H9 (cell line): ENCODE measurements around the gene THOP1. TPM values are rescaled to one million over a fixed set of nuclear protein-coding genes. Genes with fewer than 3 reads are reported as not detected.

Source experiments
- DNase-seq: peaks from one replicate; pipeline ENCODE4 v3.0.0-alpha.2; 2017
- H2AFZ ChIP-seq: one replicate; pipeline ENCODE4 v1.6.1; 2013; ENCODE audit warnings: mild to moderate bottlenecking, low read length, control low read depth, moderate library complexity
- H2AK5ac ChIP-seq: 2 replicates; pipeline ENCODE4 v1.6.1; 2013; ENCODE audit warnings: low read length, control low read depth, mixed read lengths; ENCODE audit not compliant: insufficient read length
- H2BK120ac ChIP-seq: one replicate; pipeline ENCODE4 v1.6.1; 2013; ENCODE audit warnings: low read depth, mild to moderate bottlenecking, low read length, control low read depth, inconsistent platforms; ENCODE audit not compliant: poor library complexity, severe bottlenecking
- H2BK12ac ChIP-seq: 2 replicates; pipeline ENCODE4 v1.6.1; 2013; ENCODE audit warnings: low read length, control low read depth, mixed read lengths, low read depth; ENCODE audit not compliant: insufficient read length
- H2BK15ac ChIP-seq: 2 replicates; pipeline ENCODE4 v1.6.1; 2013; ENCODE audit warnings: low read depth, low read length, control low read depth
- H2BK20ac ChIP-seq: one replicate; pipeline ENCODE4 v1.6.1; 2013; ENCODE audit warnings: low read depth, mild to moderate bottlenecking, low read length, control low read depth, inconsistent platforms; ENCODE audit not compliant: poor library complexity, severe bottlenecking
- H2BK5ac ChIP-seq: 2 replicates; pipeline ENCODE4 v1.6.1; 2013; ENCODE audit warnings: low read length, control low read depth, mixed read lengths; ENCODE audit not compliant: insufficient read length
- H3K14ac ChIP-seq: 2 replicates; pipeline ENCODE4 v1.6.1; 2013; ENCODE audit warnings: low read length, control low read depth; ENCODE audit not compliant: insufficient read depth
- H3K18ac ChIP-seq: 2 replicates; pipeline ENCODE4 v1.6.1; 2013; ENCODE audit warnings: low read depth, mild to moderate bottlenecking, mixed read lengths, low read length, control low read depth; ENCODE audit not compliant: insufficient read length
- H3K23ac ChIP-seq: 2 replicates; pipeline ENCODE4 v1.6.1; 2013; ENCODE audit warnings: low read length, control low read depth, mixed read lengths, low read depth; ENCODE audit not compliant: insufficient read length
- H3K23me2 ChIP-seq: 2 replicates; pipeline ENCODE4 v1.6.1; 2013; ENCODE audit warnings: low read depth, mild to moderate bottlenecking, mixed read lengths, low read length, control low read depth; ENCODE audit not compliant: insufficient read length, poor library complexity, severe bottlenecking
- H3K27ac ChIP-seq: 2 replicates; pipeline ENCODE4 v1.5.1; 2013; ENCODE audit warnings: low read length, control low read depth, mixed read lengths, low read depth; ENCODE audit not compliant: insufficient read length
- H3K27me3 ChIP-seq: 2 replicates; pipeline ENCODE4 v1.6.1; 2013; ENCODE audit warnings: low read length, control low read depth, inconsistent platforms; ENCODE audit not compliant: insufficient read depth
- H3K4ac ChIP-seq: 2 replicates; pipeline ENCODE4 v1.6.1; 2013; ENCODE audit warnings: low read depth, mild to moderate bottlenecking, control low read depth, inconsistent platforms, low read length, moderate library complexity
- H3K4me1 ChIP-seq: 2 replicates; pipeline ENCODE4 v1.6.1; 2013; ENCODE audit warnings: low read length, control low read depth, inconsistent platforms; ENCODE audit not compliant: insufficient read depth
- H3K4me2 ChIP-seq: 2 replicates; pipeline ENCODE4 v1.6.1; 2013; ENCODE audit warnings: low read length, control low read depth, mixed read lengths; ENCODE audit not compliant: insufficient read length, insufficient read depth
- H3K56ac ChIP-seq: 2 replicates; pipeline ENCODE4 v1.6.1; 2013; ENCODE audit warnings: low read depth, mild to moderate bottlenecking, mixed read lengths, low read length, control low read depth; ENCODE audit not compliant: insufficient read length
- H3K79me1 ChIP-seq: 2 replicates; pipeline ENCODE4 v1.6.1; 2013; ENCODE audit warnings: low read depth, mild to moderate bottlenecking, moderate library complexity, low read length, control low read depth, inconsistent platforms; ENCODE audit not compliant: insufficient read depth, poor library complexity, severe bottlenecking
- H3K79me2 ChIP-seq: 2 replicates; pipeline ENCODE4 v1.6.1; 2013; ENCODE audit warnings: low read length, control low read depth, inconsistent platforms; ENCODE audit not compliant: insufficient read depth
- H3K9ac ChIP-seq: 2 replicates; pipeline ENCODE4 v1.6.1; 2013; ENCODE audit warnings: low read length, control low read depth, mixed read lengths; ENCODE audit not compliant: insufficient read length; ENCODE audit errors: extremely low read depth
- H3K9me3 ChIP-seq: one replicate; pipeline ENCODE4 v1.6.1; 2013; ENCODE audit warnings: low read depth, low read length, inconsistent platforms; ENCODE audit not compliant: control insufficient read depth
- H3T11ph ChIP-seq: one replicate; pipeline ENCODE4 v1.6.1; 2013; ENCODE audit warnings: mild to moderate bottlenecking, low read length, control low read depth, inconsistent platforms
- H4K20me1 ChIP-seq: one replicate; pipeline ENCODE4 v1.6.1; 2013; ENCODE audit not compliant: control insufficient read depth, insufficient read length, insufficient read depth
- H4K5ac ChIP-seq: 2 replicates; pipeline ENCODE4 v1.6.1; 2013; ENCODE audit warnings: low read depth, mild to moderate bottlenecking, mixed read lengths, low read length, control low read depth; ENCODE audit not compliant: insufficient read length
- H4K8ac ChIP-seq: replicated peaks from 2 replicates; pipeline ENCODE4 v1.6.1; 2013; ENCODE audit warnings: low read length, control low read depth, mixed read lengths, low read depth; ENCODE audit not compliant: insufficient read length
- H4K91ac ChIP-seq: 2 replicates; pipeline ENCODE4 v1.6.1; 2013; ENCODE audit warnings: low read depth, mild to moderate bottlenecking, moderate library complexity, mixed read lengths, low read length, control low read depth; ENCODE audit not compliant: insufficient read length
- H3K27ac Mint-ChIP-seq, 3 experiments: 2 replicates in 2 of 3; 3 replicates in 1 of 3; pipeline ENCODE4 v1.8.0; 2020 to 2021; ENCODE audit warnings: mixed read lengths in 3 of 3, mild to moderate bottlenecking in 1 of 3, moderate library complexity in 1 of 3
- H3K27me3 Mint-ChIP-seq: 2 replicates; pipeline ENCODE4 v1.8.0; 2021; ENCODE audit warnings: low read depth, mild to moderate bottlenecking, moderate library complexity, mixed read lengths
- H3K36me3 Mint-ChIP-seq, 3 experiments: 2 replicates in 2 of 3; 3 replicates in 1 of 3; pipeline ENCODE4 v1.8.0; 2020 to 2021; ENCODE audit warnings: low read depth in 3 of 3, mixed read lengths in 3 of 3; ENCODE audit not compliant: insufficient read depth in 1 of 3
- H3K4me1 Mint-ChIP-seq, 2 experiments: 2 replicates each; pipeline ENCODE4 v1.8.0; 2020; ENCODE audit warnings: mixed read lengths in 2 of 2
- H3K4me3 Mint-ChIP-seq, 2 experiments: 2 replicates in 1 of 2; 3 replicates in 1 of 2; pipeline ENCODE4 v1.8.0; 2020 to 2021; ENCODE audit warnings: mild to moderate bottlenecking in 2 of 2, mixed read lengths in 2 of 2, moderate library complexity in 1 of 2
- H3K9me3 Mint-ChIP-seq, 2 experiments: 2 replicates in 1 of 2; 3 replicates in 1 of 2; pipeline ENCODE4 v1.8.0; 2020; ENCODE audit warnings: mild to moderate bottlenecking in 2 of 2, mixed read lengths in 2 of 2, moderate library complexity in 1 of 2
- WGBS: extraction: QIAGEN DNeasy Blood & Tissue Kit; methylation state at CpG from one replicate; pipeline ENCODE4 v1.1.7; 2013; ENCODE audit warnings: missing lambda C conversion rate, low lambda C conversion rate, mixed read lengths; ENCODE audit not compliant: insufficient read length; ENCODE audit errors: extremely low coverage; 5-methylcytosine and 5-hydroxymethylcytosine counted together
- total RNA-seq: library from RNA; stranded (reverse); gene quantifications from 2 replicates; pipeline ENCODE4 v1.2.1, GENCODE V29; 2021
- TF ChIP-seq, protein P1 (sequence below): fragments of 200-600 bp; sonication (generic); conservative IDR thresholded peaks from 3 replicates; pipeline ENCODE4 v1.8.0; 2021; ENCODE audit warnings: antibody characterized with exemption, mild to moderate bottlenecking

THOP1 gene
- total RNA-seq, 1 experiment from 2014 or later = 150 TPM

DNA sequence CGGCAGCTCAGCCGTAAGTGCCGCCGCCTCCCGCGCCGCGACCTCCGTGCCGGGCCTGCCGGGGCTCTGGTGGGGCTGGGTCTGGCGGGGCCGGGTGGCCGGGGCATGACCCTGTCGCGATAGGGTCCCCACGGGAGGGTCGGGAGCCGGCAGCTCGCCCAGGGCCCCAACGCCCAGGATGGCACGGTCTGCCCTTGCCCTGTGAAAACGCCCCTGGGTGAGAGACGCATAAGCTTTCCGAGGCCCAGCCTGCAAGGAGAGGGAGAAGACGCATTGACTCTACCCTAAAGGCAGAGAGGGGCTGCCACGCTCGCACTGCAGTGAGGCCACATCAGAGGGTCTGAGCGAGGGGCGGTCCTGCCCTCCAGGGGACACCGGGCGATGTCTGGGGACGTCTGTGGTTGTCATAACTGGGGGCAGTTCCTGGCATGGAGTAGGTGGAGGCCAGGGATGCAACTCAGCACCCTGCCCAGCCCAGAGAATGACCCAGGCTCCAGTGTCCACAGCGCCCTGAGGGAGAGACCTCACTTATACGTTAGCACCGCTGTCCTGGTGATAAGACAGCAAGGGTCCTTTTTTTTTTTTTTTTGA is 34.9 kb downstream of the THOP1 start:
- Histone ChIP-seq H3K23me2 (no peaks in the 10 kb centered on the region), H3K4me1 (no peaks in the 10 kb centered on the region), H2BK120ac (no peak overlapping the region), H4K5ac (no peak overlapping the region), H3K56ac (no peak overlapping the region), H4K91ac (no peak overlapping the region), H3K23ac (no peak overlapping the region), H3K14ac (no peak overlapping the region), H3K27me3 (no peaks in the 10 kb centered on the region), H3K9ac (peak overlapping the region; percentile 27), H3K79me2 (no peaks in the 10 kb centered on the region), H3K4ac (no peak overlapping the region), H4K20me1 (peaks cover 2% of the 10 kb centered on the region), H3K4me2 (peak overlapping the region; percentile 55), H2BK5ac (no peak overlapping the region), H2BK20ac (no peak overlapping the region), H3K9me3 (no peaks in the 10 kb centered on the region), H3T11ph (no peak overlapping the region), H2AFZ (no peak overlapping the region), H2BK15ac (no peak overlapping the region), H3K18ac (no peak overlapping the region), H2AK5ac (no peak overlapping the region), H3K27ac (no peak overlapping the region), H2BK12ac (no peak overlapping the region), H3K79me1 (no peaks in the 10 kb centered on the region), H4K8ac (no peak overlapping the region)
- DNase-seq = peak; percentile 48
- TF ChIP-seq, protein P1, sequence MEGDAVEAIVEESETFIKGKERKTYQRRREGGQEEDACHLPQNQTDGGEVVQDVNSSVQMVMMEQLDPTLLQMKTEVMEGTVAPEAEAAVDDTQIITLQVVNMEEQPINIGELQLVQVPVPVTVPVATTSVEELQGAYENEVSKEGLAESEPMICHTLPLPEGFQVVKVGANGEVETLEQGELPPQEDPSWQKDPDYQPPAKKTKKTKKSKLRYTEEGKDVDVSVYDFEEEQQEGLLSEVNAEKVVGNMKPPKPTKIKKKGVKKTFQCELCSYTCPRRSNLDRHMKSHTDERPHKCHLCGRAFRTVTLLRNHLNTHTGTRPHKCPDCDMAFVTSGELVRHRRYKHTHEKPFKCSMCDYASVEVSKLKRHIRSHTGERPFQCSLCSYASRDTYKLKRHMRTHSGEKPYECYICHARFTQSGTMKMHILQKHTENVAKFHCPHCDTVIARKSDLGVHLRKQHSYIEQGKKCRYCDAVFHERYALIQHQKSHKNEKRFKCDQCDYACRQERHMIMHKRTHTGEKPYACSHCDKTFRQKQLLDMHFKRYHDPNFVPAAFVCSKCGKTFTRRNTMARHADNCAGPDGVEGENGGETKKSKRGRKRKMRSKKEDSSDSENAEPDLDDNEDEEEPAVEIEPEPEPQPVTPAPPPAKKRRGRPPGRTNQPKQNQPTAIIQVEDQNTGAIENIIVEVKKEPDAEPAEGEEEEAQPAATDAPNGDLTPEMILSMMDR = no peak
- Mint-ChIP-seq H3K27ac (peak overlapping the region in 1 of 3 experiments; percentile 61; a peak in 1 of 7 replicates), H3K36me3 (peaks cover 10 to 16% (median 12%) of the 10 kb centered on the region in 3 experiments), H3K4me3 (peak overlapping the region; percentile 83 to 96), H3K27me3 (peaks cover 1% of the 10 kb centered on the region), H3K4me1 (peaks cover 3% of the 10 kb centered on the region in 2 experiments; a peak in 1 of 4 replicates), H3K9me3 (peaks cover 0 to 7% of the 10 kb centered on the region in 2 experiments; a peak in 4 of 5 replicates)
- no CpG with 5 or more reads among the region's 36 CpGs for WGBS
